Transverse colon (tissue), 4 donors: ENCODE measurements around the gene MMP2. TPM values are rescaled to one million over a fixed set of nuclear protein-coding genes. Genes with fewer than 3 reads are reported as not detected.
A peak's percentile ranks its signal among the peaks of the same experiment; 100 is the strongest.

Source experiments
- DNase-seq: peaks from one replicate; pipeline ENCODE4 v3.0.0-alpha.2; 2019
- H3K27ac ChIP-seq, 4 donors: fragments of 200-600 bp; sonication (generic); 2 replicates each; pipeline ENCODE4 v1.5.1; 2016 to 2018; ENCODE audit warnings: inconsistent platforms in 4 of 4
- H3K27me3 ChIP-seq: fragments of 200-600 bp; sonication (generic); 2 replicates; pipeline ENCODE4 v1.5.1; 2017; ENCODE audit warnings: inconsistent platforms
- H3K36me3 ChIP-seq, 4 donors: fragments of 200-600 bp; sonication (generic); 2 replicates each; pipeline ENCODE4 v1.5.1; 2017 to 2019; ENCODE audit warnings: inconsistent platforms in 4 of 4
- H3K4me1 ChIP-seq, 4 donors: fragments of 200-600 bp; sonication (generic); 2 replicates each; pipeline ENCODE4 v1.5.1; 2017 to 2020; ENCODE audit warnings: inconsistent platforms in 4 of 4
- H3K4me3 ChIP-seq, 4 donors: fragments of 200-600 bp; sonication (generic); 1 replicate in 1 of 4; 2 replicates in 3 of 4; pipeline versions ENCODE4 v1.5.1 to v1.6.1; 2017 to 2019; ENCODE audit warnings: inconsistent platforms in 4 of 4
- H3K9me3 ChIP-seq, 2 donors: fragments of 200-600 bp; sonication (generic); 2 replicates each; pipeline ENCODE4 v1.5.1; 2017 to 2019; ENCODE audit warnings: inconsistent platforms in 2 of 2
- CTCF ChIP-seq, 5 experiments: fragments of 200-600 bp in 3 of 5; fragments of 450-650 bp in 2 of 5; sonication (generic) in 3 of 5; IDR thresholded peaks; 1 replicate in 2 of 5; 2 replicates in 3 of 5; pipeline ENCODE4 v1.5.1; 2016 to 2017; ENCODE audit warnings: antibody characterized with exemption in 5 of 5, inconsistent platforms in 3 of 5, mild to moderate bottlenecking in 2 of 5, moderate library complexity in 1 of 5
- EP300 ChIP-seq: sonication (generic); formaldehyde crosslinking; IDR thresholded peaks from one replicate; pipeline ENCODE4 v1.6.1; 2017; ENCODE audit warnings: antibody characterized with exemption, low read depth
- POLR2A ChIP-seq: fragments of 450-650 bp; IDR thresholded peaks from one replicate; pipeline ENCODE4 v1.6.1; 2016; ENCODE audit warnings: antibody characterized with exemption, mild to moderate bottlenecking, moderate library complexity
- POLR2AphosphoS5 ChIP-seq, 3 donors: sonication (generic); formaldehyde crosslinking; IDR thresholded peaks; one replicate each; pipeline ENCODE4 v1.6.1; 2016; ENCODE audit warnings: antibody characterized with exemption in 3 of 3
- WGBS, 2 donors: methylation state at CpG; one replicate each; pipeline ENCODE4 v1.1.5; 2018; ENCODE audit warnings: low coverage in 1 of 2; 5-methylcytosine and 5-hydroxymethylcytosine counted together
- in situ Hi-C, 4 donors: fragments of 200-750 bp; cut with MboI; loops; one replicate each; pipeline versions ENCODE4 v1.15.0 to v1.15.1; 2017; ENCODE audit warnings: low sequenced_read_pairs in 3 of 4, low pct_ligation_motif_present in 1 of 4, low pct_unique_long_range_greater_than_20kb in 1 of 4
- intact Hi-C: fragments of 100-400 bp; cut with DNase I; formaldehyde crosslinking; loops from one replicate; pipeline ENCODE4 v1.15.1; 2023; ENCODE audit warnings: low total_unique reads
- total RNA-seq, 4 donors: library from RNA; depleted of rRNA; stranded (reverse); fragments of >200 nt; gene quantifications; one replicate each; pipeline ENCODE4 v1.1.0, GENCODE V29; 2016

Gene MMP2
- total RNA-seq, 4 donors from 2014 or later = 52.7 to 105 (median 73.1) TPM

- no peak overlapping the region for H3K27ac ChIP-seq
- no peak for DNase-seq
- no peaks in the 10 kb centered on the region for H3K27me3 ChIP-seq
- no peak overlapping the region for H3K4me3 ChIP-seq
- TF ChIP-seq CTCF (IDR thresholded peaks at IDR 0.05) = no peak
- no peak for TF ChIP-seq POLR2A
- TF ChIP-seq EP300 = no peak
- no peak for TF ChIP-seq POLR2AphosphoS5 (IDR thresholded peaks at IDR 0.05)
- H3K4me1 ChIP-seq = peaks cover 0 to 5% (median 2%) of the 10 kb centered on the region in 4 donors
- in situ Hi-C loops (loop anchor here (5.0 to 25.0 kb wide), 7 partner anchors 75 to 375 kb away; partner anchors contain the start of gene CES1 (in 3 of the 4)), intact Hi-C loops (loop anchor here (5.0 kb wide), 2 partner anchors 72 to 232 kb away; no protein-coding TSS in a partner anchor)
- no peaks in the 10 kb centered on the region for H3K9me3 ChIP-seq
- no peaks in the 10 kb centered on the region for H3K36me3 ChIP-seq
- 87% methylated on average over 9 of the region's 9 CpGs; no CpG with 5 or more reads in 1 of the 2 donors for WGBS, 2 donors
Observed at GRCh38 chr16:55469821-55470532, 9.0 kb upstream of the MMP2 start.

DNA sequence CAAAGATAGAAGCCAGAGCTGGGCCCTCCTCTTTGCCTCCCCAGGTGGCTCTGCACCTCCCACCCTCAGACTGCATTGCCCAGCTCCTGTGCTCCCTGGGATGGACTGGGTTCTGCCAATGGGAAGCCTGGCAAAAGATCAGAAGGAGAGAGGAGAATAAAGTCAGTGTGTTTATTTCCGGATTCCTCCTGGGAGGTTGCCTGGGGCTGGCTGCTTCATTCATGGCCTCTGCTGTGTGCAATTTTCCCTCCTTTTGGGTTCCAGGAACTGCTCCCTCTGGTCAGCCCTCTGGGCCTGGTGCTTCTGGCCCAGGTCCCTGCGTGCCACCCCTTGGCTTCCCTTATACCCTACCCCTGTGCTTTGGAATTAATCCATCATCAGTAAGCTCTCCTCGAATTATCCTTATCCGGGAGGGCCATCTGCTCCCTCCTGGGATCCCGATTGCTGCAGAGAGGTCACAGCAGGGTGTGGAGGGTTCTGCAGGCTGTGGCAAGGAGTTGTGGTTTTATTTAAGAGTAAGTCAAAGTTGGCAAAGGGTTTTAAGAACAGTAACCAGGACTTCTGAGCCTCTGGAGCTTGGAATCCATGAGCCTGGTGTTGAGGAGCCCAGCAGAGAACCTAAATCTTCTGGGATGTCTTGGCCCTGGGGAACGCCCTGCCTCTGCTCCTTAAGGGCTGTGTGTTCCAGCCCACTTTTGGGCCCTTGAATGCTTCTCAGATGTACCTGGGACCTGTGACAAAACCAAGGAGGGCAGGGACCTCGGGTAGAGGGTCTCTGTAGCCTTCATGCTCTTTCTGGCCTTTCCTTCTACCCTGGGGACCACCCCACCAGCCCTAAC lies 8.2 kb upstream of the MMP2 start:
- Histone ChIP-seq H3K27me3 (no peaks in the 10 kb centered on the region), H3K4me1 (peaks cover 0 to 8% (median 2%) of the 10 kb centered on the region in 4 donors), H3K4me3 (no peak overlapping the region), H3K27ac (peak overlapping the region in 2 of 4 donors; percentile 5 to 30), H3K36me3 (no peaks in the 10 kb centered on the region), H3K9me3 (no peaks in the 10 kb centered on the region)
- DNase-seq = no peak
- in situ Hi-C loops = loop anchor here in 2 of 4 donors (25.0 kb wide), 1 partner anchor 367 kb away; the partner anchor contains the start of gene CES1 (in 2 of the 2)
- no peak for TF ChIP-seq POLR2AphosphoS5 (IDR thresholded peaks at IDR 0.05)
- no peak for TF ChIP-seq EP300
- no peak for TF ChIP-seq POLR2A
- no peak for TF ChIP-seq CTCF (IDR thresholded peaks at IDR 0.05)
- intact Hi-C loops = no loop called here
- WGBS, 2 donors = 40 to 65% methylated on average over 1 to 7 of the region's 7 CpGs

- Histone ChIP-seq H3K4me1 (peaks cover 0 to 10% (median 2%) of the 10 kb centered on the region in 4 donors), H3K4me3 (no peak overlapping the region), H3K27me3 (no peaks in the 10 kb centered on the region), H3K9me3 (no peaks in the 10 kb centered on the region), H3K36me3 (no peaks in the 10 kb centered on the region), H3K27ac (peak overlapping the region in 3 of 4 donors; percentile 0 to 8 (median 5))
- in situ Hi-C loops = loop anchor here in 2 of 4 donors (25.0 kb wide), 1 partner anchor 366 kb away; the partner anchor contains the start of gene CES1 (in 2 of the 2)
- DNase-seq = no peak
- TF ChIP-seq CTCF (IDR thresholded peaks at IDR 0.05) = no peak
- TF ChIP-seq POLR2A = no peak
- no peak for TF ChIP-seq POLR2AphosphoS5 (IDR thresholded peaks at IDR 0.05)
- no peak for TF ChIP-seq EP300
- intact Hi-C loops = no loop called here
- 49 to 62% methylated on average over 2 to 4 of the region's 4 CpGs for WGBS, 2 donors
Observed at GRCh38 chr16:55471448-55472097, 7.4 kb upstream of the MMP2 start.
